HCT116 (cell line): ENCODE results near the gene MARCHF2. TPM values are rescaled to one million over a fixed set of nuclear protein-coding genes. Genes with fewer than 3 reads are reported as not detected.

ENCODE experiments used
- ATAC-seq: fragments of 200-7000 bp; cut with Tn5 transposase; 2 replicates; pipeline ENCODE4 v1.9.1; 2020; ENCODE audit warnings: mild to moderate bottlenecking, moderate library complexity
- BruUV-seq: library from RNA; stranded (reverse); fragments of 400-500 nt; replicated peaks from 2 replicates; lab custom pipeline; 2021; lab: Mats Ljungman, UMichigan
- CTCF ChIA-PET: fragments of 300-600 bp; sonication (Branson Sonifier 250); formaldehyde crosslinking; loops from one replicate; lab custom pipeline; 2021; ENCODE audit warnings: antibody characterized with exemption; lab: Charles Lee
- POLR2A ChIA-PET: fragments of 300-600, 350-600 bp; sonication (Branson Sonifier 250); formaldehyde crosslinking; loops from one replicate; lab custom pipeline; 2021; ENCODE audit warnings: antibody characterized with exemption; lab: Charles Lee
- RAD21 ChIA-PET, 2 experiments: fragments of 300-600 bp; sonication (Branson Sonifier 250); formaldehyde crosslinking; loops; one replicate each; lab custom pipeline; 2023; ENCODE audit warnings: low total read pairs in 2 of 2; ENCODE audit not compliant: uncharacterized antibody in 2 of 2, unreplicated experiment in 2 of 2, low non-redundant PET in 1 of 2; lab: Charles Lee
- DNase-seq: peaks from one replicate; pipeline ENCODE4 v3.0.0-alpha.2; 2010; ENCODE audit warnings: low read depth, low spot score
- H2AFZ ChIP-seq: fragments of 200-600 bp; shearing (Covaris generic), sonication (generic); 2 replicates; pipeline ENCODE4 v1.6.1; 2017; ENCODE audit warnings: low read depth, mixed run types, mixed read lengths, antibody characterized with exemption, low read length; ENCODE audit not compliant: poor library complexity, severe bottlenecking
- H3K27ac ChIP-seq: 2 replicates; pipeline ENCODE4 v1.5.1; 2012; ENCODE audit warnings: low read depth, low read length
- H3K27me3 ChIP-seq: fragments of 200-600 bp; sonication (generic); 2 replicates; pipeline ENCODE4 v1.6.1; 2016; ENCODE audit warnings: mixed run types, low read length, mixed read lengths; ENCODE audit not compliant: insufficient read depth
- H3K36me3 ChIP-seq, 2 experiments: fragments of 200-500 bp in 1 of 2; fragments of 200-600 bp in 1 of 2; sonication (Bioruptor generic) in 1 of 2; sonication (generic) in 1 of 2; 2 replicates each; pipeline versions ENCODE4 v1.5.1 to v1.6.1; 2014 to 2016; ENCODE audit warnings: low read length in 2 of 2, inconsistent platforms in 1 of 2, mixed read lengths in 1 of 2, mixed run types in 1 of 2; ENCODE audit not compliant: insufficient read depth in 2 of 2, control insufficient read depth in 1 of 2
- H3K4me1 ChIP-seq, 2 experiments: fragments of 200-600 bp in 1 of 2; sonication (generic) in 1 of 2; 2 replicates each; pipeline versions ENCODE4 v1.5.1 to v1.6.1; 2012 to 2017; ENCODE audit warnings: low read length in 2 of 2, inconsistent platforms in 1 of 2, mild to moderate bottlenecking in 1 of 2, mixed read lengths in 1 of 2, mixed run types in 1 of 2, moderate library complexity in 1 of 2; ENCODE audit not compliant: insufficient read depth in 2 of 2, control insufficient read depth in 1 of 2
- H3K4me2 ChIP-seq: fragments of 200-600 bp; sonication (generic); 2 replicates; pipeline ENCODE4 v1.6.1; 2017; ENCODE audit warnings: mixed run types, low read length, mixed read lengths
- H3K4me3 ChIP-seq, 2 experiments: fragments of 200-600 bp in 1 of 2; sonication (generic) in 1 of 2; replicated peaks in 1 of 2; 2 replicates each; pipeline ENCODE4 v1.5.1; 2011 to 2016; ENCODE audit warnings: low read length in 2 of 2, control low read depth in 1 of 2, low read depth in 1 of 2, mild to moderate bottlenecking in 1 of 2, mixed read lengths in 1 of 2, mixed run types in 1 of 2
- H3K79me2 ChIP-seq: fragments of 200-600 bp; sonication (generic); 2 replicates; pipeline ENCODE4 v1.6.1; 2017; ENCODE audit warnings: mild to moderate bottlenecking, mixed run types, low read length, moderate library complexity, mixed read lengths; ENCODE audit not compliant: insufficient read depth
- H3K9ac ChIP-seq: fragments of 200-600 bp; sonication (generic); 2 replicates; pipeline ENCODE4 v1.6.1; 2016; ENCODE audit warnings: low read length, mixed read lengths
- H3K9me2 ChIP-seq: fragments of 200-600 bp; sonication (generic), shearing (Covaris generic); 2 replicates; pipeline ENCODE4 v1.6.1; 2017; ENCODE audit warnings: mixed run types, mild to moderate bottlenecking, moderate library complexity; ENCODE audit not compliant: insufficient read depth
- H3K9me3 ChIP-seq, 2 experiments: fragments of 200-500 bp in 1 of 2; fragments of 200-600 bp in 1 of 2; sonication (Bioruptor generic) in 1 of 2; sonication (generic) in 1 of 2; 2 replicates each; pipeline ENCODE4 v1.6.1; 2014 to 2017; ENCODE audit warnings: low read length in 2 of 2, mixed read lengths in 2 of 2, inconsistent platforms in 1 of 2, low read depth in 1 of 2, mild to moderate bottlenecking in 1 of 2, mixed run types in 1 of 2, moderate library complexity in 1 of 2; ENCODE audit not compliant: control insufficient read depth in 1 of 2, insufficient read depth in 1 of 2
- H4K20me1 ChIP-seq: fragments of 200-600 bp; sonication (generic), shearing (Covaris generic); 2 replicates; pipeline ENCODE4 v1.6.1; 2017; ENCODE audit warnings: mixed run types, mild to moderate bottlenecking, moderate library complexity; ENCODE audit not compliant: insufficient read depth
- EGR1 ChIP-seq: IDR thresholded peaks from 2 replicates; pipeline ENCODE4 v1.6.1; 2012; ENCODE audit warnings: low read depth
- JUND ChIP-seq: IDR thresholded peaks from 2 replicates; pipeline ENCODE4 v1.6.1; 2012
- MAX ChIP-seq: IDR thresholded peaks from 2 replicates; pipeline ENCODE4 v1.6.1; 2012
- POLR2A ChIP-seq: IDR thresholded peaks from 2 replicates; pipeline ENCODE4 v1.7.0; 2011; ENCODE audit warnings: borderline replicate concordance; ENCODE audit not compliant: insufficient read depth, insufficient read length; ENCODE audit errors: extremely low read depth
- RAD21 ChIP-seq: IDR thresholded peaks from 2 replicates; pipeline ENCODE4 v1.6.1; 2012; ENCODE audit warnings: low read depth, mild to moderate bottlenecking
- REST ChIP-seq: IDR thresholded peaks from 2 replicates; pipeline ENCODE4 v1.6.1; 2012; ENCODE audit warnings: low read depth
- SP1 ChIP-seq: IDR thresholded peaks from 2 replicates; pipeline ENCODE4 v1.6.1; 2012; ENCODE audit warnings: low read depth
- SRF ChIP-seq: IDR thresholded peaks from 2 replicates; pipeline ENCODE4 v1.6.1; 2012; ENCODE audit warnings: low read depth
- ZNF274 ChIP-seq: fragments of 200-500 bp; sonication (Bioruptor generic); IDR thresholded peaks from 2 replicates; pipeline ENCODE4 v1.6.1; 2014; ENCODE audit warnings: mild to moderate bottlenecking, low read depth, low read length, inconsistent platforms
- intact Hi-C: fragments of 100-400 bp; cut with micrococcal nuclease; formaldehyde crosslinking; loops from 2 replicates; pipeline ENCODE4 v1.10.0; 2022
- total RNA-seq: library from RNA; stranded (reverse); gene quantifications from one replicate; pipeline ENCODE4 v1.2.1, GENCODE V29; 2021; ENCODE audit not compliant: unreplicated experiment
- TF ChIP-seq, protein P1 (sequence below): IDR thresholded peaks from 2 replicates; pipeline ENCODE4 v1.6.1; 2011; ENCODE audit warnings: mild to moderate bottlenecking, low read length, moderate library complexity; ENCODE audit not compliant: insufficient replicate concordance; ENCODE audit errors: extremely low read depth
- TF ChIP-seq, protein P2 (sequence below), 3 experiments: fragments of 200-600 bp in 1 of 3; sonication (generic) in 1 of 3; IDR thresholded peaks in 2 of 3; conservative IDR thresholded peaks in 1 of 3; 2 replicates each; pipeline ENCODE4 v1.5.1; 2012 to 2017; ENCODE audit warnings: low read depth in 2 of 3, low read length in 2 of 3, antibody characterized with exemption in 1 of 3, borderline replicate concordance in 1 of 3, control low read depth in 1 of 3, mild to moderate bottlenecking in 1 of 3, mixed read lengths in 1 of 3, mixed run types in 1 of 3, moderate library complexity in 1 of 3; ENCODE audit not compliant: insufficient read depth in 1 of 3

MARCHF2 gene
- total RNA-seq, 1 experiment from 2014 or later, result 22.5 TPM

GRCh38 chr19:8478598-8478997 is 65.5 kb downstream of the MARCHF2 start (continued):
- TF ChIP-seq, protein P1, sequence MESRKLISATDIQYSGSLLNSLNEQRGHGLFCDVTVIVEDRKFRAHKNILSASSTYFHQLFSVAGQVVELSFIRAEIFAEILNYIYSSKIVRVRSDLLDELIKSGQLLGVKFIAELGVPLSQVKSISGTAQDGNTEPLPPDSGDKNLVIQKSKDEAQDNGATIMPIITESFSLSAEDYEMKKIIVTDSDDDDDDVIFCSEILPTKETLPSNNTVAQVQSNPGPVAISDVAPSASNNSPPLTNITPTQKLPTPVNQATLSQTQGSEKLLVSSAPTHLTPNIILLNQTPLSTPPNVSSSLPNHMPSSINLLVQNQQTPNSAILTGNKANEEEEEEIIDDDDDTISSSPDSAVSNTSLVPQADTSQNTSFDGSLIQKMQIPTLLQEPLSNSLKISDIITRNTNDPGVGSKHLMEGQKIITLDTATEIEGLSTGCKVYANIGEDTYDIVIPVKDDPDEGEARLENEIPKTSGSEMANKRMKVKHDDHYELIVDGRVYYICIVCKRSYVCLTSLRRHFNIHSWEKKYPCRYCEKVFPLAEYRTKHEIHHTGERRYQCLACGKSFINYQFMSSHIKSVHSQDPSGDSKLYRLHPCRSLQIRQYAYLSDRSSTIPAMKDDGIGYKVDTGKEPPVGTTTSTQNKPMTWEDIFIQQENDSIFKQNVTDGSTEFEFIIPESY, result no peak
- TF ChIP-seq EGR1 (no peak), POLR2A (no peak), SP1 (no peak), JUND (no peak)
- TF ChIP-seq, protein P2, sequence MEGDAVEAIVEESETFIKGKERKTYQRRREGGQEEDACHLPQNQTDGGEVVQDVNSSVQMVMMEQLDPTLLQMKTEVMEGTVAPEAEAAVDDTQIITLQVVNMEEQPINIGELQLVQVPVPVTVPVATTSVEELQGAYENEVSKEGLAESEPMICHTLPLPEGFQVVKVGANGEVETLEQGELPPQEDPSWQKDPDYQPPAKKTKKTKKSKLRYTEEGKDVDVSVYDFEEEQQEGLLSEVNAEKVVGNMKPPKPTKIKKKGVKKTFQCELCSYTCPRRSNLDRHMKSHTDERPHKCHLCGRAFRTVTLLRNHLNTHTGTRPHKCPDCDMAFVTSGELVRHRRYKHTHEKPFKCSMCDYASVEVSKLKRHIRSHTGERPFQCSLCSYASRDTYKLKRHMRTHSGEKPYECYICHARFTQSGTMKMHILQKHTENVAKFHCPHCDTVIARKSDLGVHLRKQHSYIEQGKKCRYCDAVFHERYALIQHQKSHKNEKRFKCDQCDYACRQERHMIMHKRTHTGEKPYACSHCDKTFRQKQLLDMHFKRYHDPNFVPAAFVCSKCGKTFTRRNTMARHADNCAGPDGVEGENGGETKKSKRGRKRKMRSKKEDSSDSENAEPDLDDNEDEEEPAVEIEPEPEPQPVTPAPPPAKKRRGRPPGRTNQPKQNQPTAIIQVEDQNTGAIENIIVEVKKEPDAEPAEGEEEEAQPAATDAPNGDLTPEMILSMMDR (IDR thresholded peaks at IDR 0.05 in 2 of 3, conservative IDR thresholded peaks at IDR 0.05 in 1 of 3; ENCODE audit: borderline replicate concordance in 1 of 3, insufficient read depth in 1 of 3, low read depth in 2 of 3, low read length in 2 of 3), result no peak

- Histone ChIP-seq H3K79me2 (peaks cover 94% of the 10 kb centered on the region), H3K9me2 (no peaks in the 10 kb centered on the region), H3K9ac (no peak overlapping the region), H4K20me1 (no peaks in the 10 kb centered on the region; the same call in 1 of the 2 replicates), H3K27ac (no peak overlapping the region), H3K4me2 (no peak overlapping the region), H3K4me3 (no peak overlapping the region), H2AFZ (no peak overlapping the region), H3K27me3 (no peaks in the 10 kb centered on the region), H3K4me1 (no peaks in the 10 kb centered on the region), H3K9me3 (no peaks in the 10 kb centered on the region), H3K36me3 (peaks cover 34 to 55% of the 10 kb centered on the region in 2 experiments)
- ATAC-seq (no peak), DNase-seq (no peak)
- ChIA-PET POLR2A (no interaction called here), RAD21 (no interaction called here), CTCF (no interaction called here)
- BruUV-seq, result no TSS peak
- no peak for TF ChIP-seq SP1
- TF ChIP-seq REST, result no peak
- TF ChIP-seq EGR1, result no peak
- TF ChIP-seq SRF, result no peak
- TF ChIP-seq MAX, result no peak
- TF ChIP-seq, protein P2 (IDR thresholded peaks at IDR 0.05 in 2 of 3, conservative IDR thresholded peaks at IDR 0.05 in 1 of 3; ENCODE audit: borderline replicate concordance in 1 of 3, insufficient read depth in 1 of 3, low read depth in 2 of 3, low read length in 2 of 3), result no peak
- TF ChIP-seq RAD21, result no peak
- TF ChIP-seq ZNF274, result no peak
- intact Hi-C loops, result no loop called here
These were observed 68.1 kb downstream of the MARCHF2 start for GRCh38 chr19:8481201-8481600.
